ENCODE measurements around the gene NEO1.

The NEO1 gene

DNA sequence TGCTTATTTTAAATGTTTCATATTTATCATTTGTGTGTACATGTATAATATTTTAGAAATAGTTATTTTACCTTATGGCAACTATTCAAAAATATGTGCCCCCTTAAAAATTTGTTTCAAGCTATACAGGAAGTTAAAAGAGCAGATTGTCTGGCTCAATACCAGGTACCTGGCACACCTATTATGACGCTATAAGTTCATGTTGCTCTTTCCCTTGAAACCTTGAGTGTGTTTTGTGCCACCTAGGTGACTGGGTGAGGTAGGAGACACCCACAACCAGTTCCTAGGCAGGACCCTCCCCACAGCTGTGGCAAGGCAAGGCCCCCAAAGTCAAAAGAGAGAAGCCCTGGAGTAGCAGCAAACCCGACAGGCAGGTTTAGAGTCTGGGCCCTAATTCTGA is 20.6 kb upstream of the NEO1 start:
- DNase-seq (ENCODE audit: extremely low read depth, low read depth) = no peak
- TF ChIP-seq, protein P1, sequence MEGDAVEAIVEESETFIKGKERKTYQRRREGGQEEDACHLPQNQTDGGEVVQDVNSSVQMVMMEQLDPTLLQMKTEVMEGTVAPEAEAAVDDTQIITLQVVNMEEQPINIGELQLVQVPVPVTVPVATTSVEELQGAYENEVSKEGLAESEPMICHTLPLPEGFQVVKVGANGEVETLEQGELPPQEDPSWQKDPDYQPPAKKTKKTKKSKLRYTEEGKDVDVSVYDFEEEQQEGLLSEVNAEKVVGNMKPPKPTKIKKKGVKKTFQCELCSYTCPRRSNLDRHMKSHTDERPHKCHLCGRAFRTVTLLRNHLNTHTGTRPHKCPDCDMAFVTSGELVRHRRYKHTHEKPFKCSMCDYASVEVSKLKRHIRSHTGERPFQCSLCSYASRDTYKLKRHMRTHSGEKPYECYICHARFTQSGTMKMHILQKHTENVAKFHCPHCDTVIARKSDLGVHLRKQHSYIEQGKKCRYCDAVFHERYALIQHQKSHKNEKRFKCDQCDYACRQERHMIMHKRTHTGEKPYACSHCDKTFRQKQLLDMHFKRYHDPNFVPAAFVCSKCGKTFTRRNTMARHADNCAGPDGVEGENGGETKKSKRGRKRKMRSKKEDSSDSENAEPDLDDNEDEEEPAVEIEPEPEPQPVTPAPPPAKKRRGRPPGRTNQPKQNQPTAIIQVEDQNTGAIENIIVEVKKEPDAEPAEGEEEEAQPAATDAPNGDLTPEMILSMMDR (IDR thresholded peaks at IDR 0.05; ENCODE audit: low read depth, low read length) = no peak

DNA sequence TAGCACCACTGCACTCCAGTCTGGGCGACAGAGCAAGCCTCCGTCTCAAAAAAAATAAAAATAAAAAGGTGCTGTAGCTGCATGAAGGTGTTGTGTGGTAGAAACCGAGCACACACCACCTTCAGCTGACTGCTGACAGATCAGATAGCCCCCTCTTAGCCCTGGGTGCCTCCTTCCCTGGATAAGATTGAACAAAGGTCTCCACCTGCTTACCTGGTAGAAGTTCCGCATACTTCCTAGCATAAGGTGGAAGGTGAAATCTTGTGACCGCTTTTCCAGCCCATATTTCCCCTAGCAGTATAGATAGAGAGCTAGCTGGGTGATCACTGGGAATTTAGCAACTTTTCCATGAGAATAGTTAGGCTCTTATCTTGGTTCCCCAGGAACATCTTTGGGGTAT is 18.7 kb upstream of the NEO1 start:
- TF ChIP-seq, protein P1 (IDR thresholded peaks at IDR 0.05; ENCODE audit: low read depth, low read length) = no peak
- DNase-seq (ENCODE audit: extremely low read depth, low read depth) = no peak

- DNase-seq (ENCODE audit: extremely low read depth, low read depth) = no peak
- TF ChIP-seq, protein P1 (IDR thresholded peaks at IDR 0.05; ENCODE audit: low read depth, low read length) = no peak
These were observed 18.0 kb upstream of the NEO1 start for GRCh38 chr15:73034221-73034620.

DNA sequence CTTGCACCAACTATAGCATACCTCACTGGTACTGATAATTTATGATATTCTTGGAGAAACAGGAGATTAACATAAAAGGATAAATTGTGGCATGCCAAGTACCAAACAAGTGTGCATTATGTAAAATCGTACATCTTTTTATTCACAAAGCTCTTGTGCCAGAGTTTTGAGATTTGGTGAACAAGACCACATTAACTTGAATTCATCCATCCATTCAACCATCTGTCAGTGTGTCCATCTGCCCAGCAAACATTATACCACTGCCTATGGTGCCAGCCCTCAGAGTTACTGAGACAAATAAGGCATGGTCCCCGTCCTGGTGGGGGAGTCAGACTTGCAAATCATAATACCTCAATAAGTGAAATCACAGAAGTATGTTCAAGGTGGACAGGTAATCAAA is 17.0 kb upstream of the NEO1 start:
- DNase-seq (ENCODE audit: extremely low read depth, low read depth) = no peak

DNA sequence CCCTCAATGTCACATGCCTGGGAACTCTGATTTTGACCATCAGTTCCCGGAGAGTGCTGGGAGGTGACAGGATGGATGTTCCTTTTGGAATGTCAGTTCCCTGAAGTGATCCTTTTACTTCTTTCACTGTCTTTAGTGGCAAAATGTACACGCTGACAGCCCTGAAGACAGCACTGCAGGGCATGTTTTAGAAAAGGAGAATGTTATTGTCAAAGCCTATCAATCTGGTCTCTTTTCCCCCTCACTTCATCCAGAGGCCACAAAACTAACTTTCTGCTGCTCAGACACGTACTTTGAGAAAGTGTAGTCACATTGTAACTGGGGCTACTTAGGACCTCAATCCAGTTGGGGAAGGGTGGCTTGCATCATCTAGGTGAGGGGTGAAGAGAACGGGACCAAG is 14.0 kb upstream of the NEO1 start:
- TF ChIP-seq, protein P1 (IDR thresholded peaks at IDR 0.05; ENCODE audit: low read depth, low read length) = no peak

More for the DNA sequence above, 17.0 kb upstream of the NEO1 start:
- TF ChIP-seq, protein P1 (IDR thresholded peaks at IDR 0.05; ENCODE audit: low read depth, low read length) = no peak

DNA sequence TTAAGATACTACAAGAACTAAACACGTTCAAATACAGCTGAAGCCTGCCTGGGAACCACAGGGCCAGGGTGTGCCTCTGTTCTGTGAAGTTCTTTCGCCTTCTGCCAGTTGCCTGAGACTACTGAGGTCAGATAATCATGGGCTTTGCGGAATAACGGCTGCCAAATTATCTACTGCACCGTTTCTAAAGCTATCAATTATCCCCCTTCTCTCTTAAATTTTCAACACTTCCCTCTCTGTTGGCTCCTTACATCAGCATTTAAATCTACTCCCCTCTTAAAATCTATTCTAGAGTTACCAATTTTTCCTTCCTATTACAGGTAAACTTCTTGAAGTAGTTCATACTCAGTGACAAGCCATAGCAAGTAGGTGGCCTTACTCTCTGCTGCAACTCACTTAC is 6.2 kb upstream of the NEO1 start:
- TF ChIP-seq, protein P1 (IDR thresholded peaks at IDR 0.05; ENCODE audit: low read depth, low read length) = no peak
- no peak for DNase-seq (ENCODE audit: extremely low read depth, low read depth)

More for the DNA sequence above, 14.0 kb upstream of the NEO1 start:
- no peak for DNase-seq (ENCODE audit: extremely low read depth, low read depth)

- TF ChIP-seq, protein P1 (IDR thresholded peaks at IDR 0.05; ENCODE audit: low read depth, low read length) = no peak
- no peak for DNase-seq (ENCODE audit: extremely low read depth, low read depth)
These were observed 4.4 kb upstream of the NEO1 start for GRCh38 chr15:73047882-73048281.
